Measurements from ENCODE around the gene APRT. TPM values are rescaled to one million over a fixed set of nuclear protein-coding genes. Genes with fewer than 3 reads are reported as not detected.

Gene APRT
- total and polyA plus RNA-seq, 2 of the 8 experiments (the other 6 are each of a cell fraction or from before 2014, with no cell fraction given): 221 to 267 TPM

GRCh38 chr16:88787579-88788314 lies 24.0 kb downstream of the APRT start (continued):
- TF ChIP-seq SUZ12 (IDR thresholded peaks at IDR 0.05; ENCODE audit: low read length) (no peak), TAF1 (IDR thresholded peaks at IDR 0.05; ENCODE audit: low read depth, low read length) (no peak), TEAD4 (IDR thresholded peaks at IDR 0.05; ENCODE audit: low read depth, low read length) (no peak), POU5F1 (IDR thresholded peaks at IDR 0.05; ENCODE audit: low read depth, low read length) (no peak), BRCA1 (IDR thresholded peaks at IDR 0.05; ENCODE audit: low read depth, low read length) (no peak), MAFK (IDR thresholded peaks at IDR 0.05; ENCODE audit: low read depth, low read length) (no peak), CBX8 (IDR thresholded peaks at IDR 0.05; ENCODE audit: borderline replicate concordance, low read depth, low read length) (no peak), TAF7 (optimal IDR thresholded peaks at IDR 0.05; ENCODE audit: borderline replicate concordance, low read depth, low read length) (no peak), CHD1 (IDR thresholded peaks at IDR 0.05; ENCODE audit: low read depth, low read length) (no peak)

All from H1 (cell line).